ENCODE data around the gene RNU5B-1. TPM values are rescaled to one million over a fixed set of nuclear protein-coding genes. Genes with fewer than 3 reads are reported as not detected.

Gene RNU5B-1
- total RNA-seq, 1 experiment from 2014 or later, result not detected

DNA sequence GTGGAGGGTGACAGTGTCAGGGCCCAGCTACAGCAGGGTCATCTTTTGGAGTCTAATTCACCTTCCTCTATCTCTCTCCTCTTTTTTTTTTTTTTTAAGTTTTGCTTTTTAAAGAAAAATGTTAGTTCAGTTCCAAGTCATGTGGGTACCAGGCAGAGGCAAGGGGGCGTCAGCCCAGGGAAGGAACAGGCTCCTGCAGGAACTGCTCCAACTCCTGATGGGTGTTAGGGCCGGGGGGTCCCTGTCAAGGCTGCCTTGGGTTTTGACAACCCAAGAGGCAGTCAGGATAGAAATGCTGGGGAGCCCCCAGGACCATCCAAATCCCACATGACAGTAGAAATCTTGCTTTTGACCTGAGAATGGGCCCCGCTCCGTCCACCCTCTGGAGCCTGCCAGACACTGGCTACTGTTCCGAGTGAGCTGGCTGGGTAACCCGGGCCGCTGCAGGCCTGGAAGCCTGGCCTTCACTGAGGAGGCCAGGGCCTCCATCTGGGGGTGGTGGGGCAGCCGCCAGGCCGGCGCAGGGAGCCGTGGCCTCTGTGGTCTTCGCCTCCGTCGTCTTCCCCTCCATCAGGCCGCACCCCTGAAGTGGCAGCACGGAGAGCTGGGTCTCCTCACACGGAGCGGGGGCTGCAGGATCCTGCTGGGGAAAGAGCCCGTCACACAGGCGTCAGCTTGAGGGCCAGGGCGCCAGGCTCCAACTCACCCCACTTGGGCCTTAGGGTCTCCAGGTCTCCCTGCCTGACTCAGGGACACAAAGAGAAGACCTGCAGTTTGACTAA, 24.2 kb downstream of the RNU5B-1 start:
- no peak for DNase-seq (ENCODE audit: low read depth)

GRCh38 chr15:65329288-65329983, 25.0 kb downstream of the RNU5B-1 start:
- DNase-seq (ENCODE audit: low read depth), result no peak

DNA sequence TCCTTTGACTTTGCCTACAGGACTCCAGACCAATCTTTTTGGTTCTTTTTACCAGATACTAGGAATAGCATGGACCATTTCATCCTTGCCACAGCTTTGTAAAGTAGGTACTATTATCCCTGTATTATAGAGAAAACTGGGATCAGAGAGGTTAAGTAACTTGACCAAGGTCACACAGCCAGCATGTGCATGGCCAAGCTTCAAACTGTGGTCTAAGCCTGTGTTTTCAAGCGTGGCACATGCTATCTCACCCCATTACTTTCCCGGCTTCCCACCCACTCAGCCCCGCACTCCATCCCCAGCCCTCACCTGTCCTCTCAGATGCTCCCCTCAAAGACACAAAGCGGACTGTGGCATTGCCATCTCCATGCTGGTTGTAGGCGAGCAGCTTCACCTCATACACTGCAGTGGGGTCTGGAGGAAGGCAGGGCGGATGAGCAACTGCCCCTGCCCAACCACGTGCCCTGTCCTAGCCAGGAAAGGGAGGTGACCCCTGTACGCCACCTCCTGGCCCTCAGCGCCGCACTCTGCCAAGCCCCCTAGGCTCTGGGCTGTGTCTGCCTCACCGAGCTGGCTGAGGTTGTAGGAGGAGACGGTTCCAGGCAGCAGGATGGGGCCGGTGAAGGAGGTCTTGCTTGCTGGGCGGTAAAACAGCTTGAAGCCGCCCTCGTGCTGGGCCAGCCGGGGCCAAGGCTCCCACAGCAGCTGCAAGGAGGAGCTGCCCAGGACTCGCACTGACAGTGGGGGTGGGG, 25.7 kb downstream of the RNU5B-1 start:
- DNase-seq (ENCODE audit: low read depth), result no peak

- no peak for DNase-seq (ENCODE audit: low read depth)
These were observed 26.6 kb downstream of the RNU5B-1 start for GRCh38 chr15:65330934-65331645.

GRCh38 chr15:65331811-65332210, 27.3 kb downstream of the RNU5B-1 start:
- DNase-seq (ENCODE audit: low read depth), result no peak

- DNase-seq (ENCODE audit: low read depth), result no peak
These were observed 28.1 kb downstream of the RNU5B-1 start for GRCh38 chr15:65332391-65333147.

DNA sequence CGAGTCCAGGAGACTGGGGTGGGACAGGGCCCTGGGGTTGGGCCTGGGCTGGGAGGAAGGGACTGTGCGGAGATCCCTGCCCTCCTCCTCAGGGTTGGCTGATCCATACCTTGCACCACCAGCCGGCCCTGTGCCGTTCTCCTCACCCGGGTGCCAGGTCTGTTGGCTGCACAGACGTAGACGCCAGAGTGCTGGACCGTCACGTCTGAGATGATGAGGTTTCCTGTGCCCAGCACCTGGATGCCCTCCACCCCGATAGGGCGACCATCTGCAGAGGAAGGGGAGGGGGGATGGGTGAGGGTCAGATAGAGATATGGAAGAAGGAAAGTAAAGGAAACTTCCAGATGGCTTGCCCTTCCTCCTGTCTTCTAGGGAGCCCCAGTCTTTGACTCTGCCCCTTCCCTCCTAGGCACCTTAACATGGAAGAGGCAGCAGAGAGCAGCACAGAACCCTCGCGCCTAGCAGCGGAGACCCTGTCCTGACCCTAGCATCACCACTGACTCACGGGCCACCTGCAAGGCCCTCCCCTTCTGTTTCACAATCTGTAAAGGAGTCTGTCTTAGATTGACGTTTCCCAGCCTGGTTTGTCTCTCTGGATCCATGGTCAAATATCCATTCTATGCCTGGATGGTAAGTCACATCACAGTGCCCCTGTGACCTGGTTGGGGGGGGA, 28.8 kb downstream of the RNU5B-1 start:
- DNase-seq (ENCODE audit: low read depth), result no peak

GRCh38 chr15:65333856-65334255, 29.4 kb downstream of the RNU5B-1 start:
- no peak for DNase-seq (ENCODE audit: low read depth)

DNA sequence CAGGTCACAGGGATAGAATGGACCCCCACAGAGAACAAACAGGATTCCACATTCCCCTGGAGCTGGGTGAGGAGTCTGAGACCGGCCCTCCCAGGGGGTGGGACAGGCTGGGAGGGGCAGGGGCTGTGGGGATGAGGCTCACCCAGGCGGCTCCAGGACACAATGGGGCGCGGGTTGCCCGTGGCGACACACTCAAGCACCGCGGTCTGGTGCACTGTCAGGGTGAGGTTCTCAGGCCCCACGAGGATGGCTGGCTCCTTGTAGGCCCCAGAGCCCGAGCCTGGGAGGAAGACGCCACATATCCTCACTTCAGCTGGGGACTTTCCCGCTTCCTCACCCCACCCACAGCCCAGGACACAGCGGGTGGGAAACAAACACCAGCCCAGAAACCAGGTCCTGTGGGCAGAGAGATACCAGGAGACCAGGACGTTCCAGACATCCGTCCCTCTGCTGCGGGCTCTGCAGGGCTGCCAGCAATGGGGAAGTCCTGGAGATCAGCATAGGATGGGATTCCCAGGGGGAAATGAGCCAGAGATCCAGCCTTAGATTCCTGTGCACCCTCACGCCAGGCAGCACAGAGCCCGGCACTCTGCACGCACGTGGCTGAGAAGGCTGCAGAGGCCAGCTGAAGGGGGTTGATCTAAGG, 30.2 kb downstream of the RNU5B-1 start:
- peak; percentile 48 for DNase-seq (ENCODE audit: low read depth)

- no peak for DNase-seq (ENCODE audit: low read depth)
These were observed 31.0 kb downstream of the RNU5B-1 start for GRCh38 chr15:65335278-65336055.

GRCh38 chr15:65336493-65337435, 32.3 kb downstream of the RNU5B-1 start:
- DNase-seq (ENCODE audit: low read depth), result no peak

DNA sequence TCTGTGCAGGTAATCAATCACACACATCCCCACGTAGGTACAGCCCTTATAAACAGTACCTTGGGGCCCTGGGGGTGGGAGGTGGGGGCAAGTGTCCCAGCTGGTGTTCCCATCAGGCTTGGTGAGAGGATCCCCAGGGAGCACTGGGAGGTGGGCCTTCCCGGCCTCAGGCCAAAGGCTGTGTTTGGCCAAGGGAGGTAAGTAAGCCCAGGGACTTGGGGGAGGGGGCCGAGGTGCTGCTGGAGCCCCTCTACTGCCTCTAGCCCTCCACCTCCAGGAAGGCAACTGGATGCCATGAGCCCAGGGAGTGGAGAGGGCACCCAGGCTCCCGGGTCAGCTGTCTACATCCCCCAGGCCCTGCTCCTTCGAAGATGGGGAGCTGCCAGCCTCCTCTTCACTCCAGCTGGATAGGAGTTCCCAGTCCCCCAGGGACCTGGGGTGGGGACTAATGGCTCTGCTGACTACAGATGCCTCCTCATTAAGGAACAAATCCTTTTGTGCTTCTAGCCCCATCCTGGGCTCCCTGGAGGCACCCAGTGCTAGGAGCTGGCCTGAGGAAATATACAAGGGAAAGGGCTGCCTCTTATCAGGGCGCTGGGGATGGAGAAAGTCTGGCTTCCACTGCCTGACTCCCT, 33.1 kb downstream of the RNU5B-1 start:
- no peak for DNase-seq (ENCODE audit: low read depth)

- DNase-seq (ENCODE audit: low read depth), result no peak
These were observed 33.9 kb downstream of the RNU5B-1 start for GRCh38 chr15:65338366-65338765.

GRCh38 chr15:65338823-65339222, 34.3 kb downstream of the RNU5B-1 start:
- no peak for DNase-seq (ENCODE audit: low read depth)

DNA sequence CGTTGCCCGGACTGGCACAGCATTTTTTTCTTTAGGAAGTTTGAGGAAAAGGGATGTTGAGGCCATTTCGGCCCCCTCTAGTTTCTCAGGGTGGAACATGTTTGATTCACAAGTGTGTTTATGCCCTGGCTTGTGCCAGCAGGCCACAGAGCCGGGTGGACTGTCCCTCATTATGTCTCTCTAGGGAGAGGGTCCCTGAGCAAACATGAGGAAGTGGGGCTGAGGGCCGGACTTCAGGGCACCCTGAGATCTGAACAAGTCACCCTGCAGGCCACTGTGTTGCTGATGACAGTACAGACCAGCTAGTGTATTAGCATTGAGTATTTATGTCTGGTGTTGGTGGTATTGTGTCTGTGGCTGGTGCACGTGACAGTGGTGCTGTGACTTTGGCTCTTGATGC, 34.9 kb downstream of the RNU5B-1 start:
- DNase-seq (ENCODE audit: low read depth), result no peak

DNA sequence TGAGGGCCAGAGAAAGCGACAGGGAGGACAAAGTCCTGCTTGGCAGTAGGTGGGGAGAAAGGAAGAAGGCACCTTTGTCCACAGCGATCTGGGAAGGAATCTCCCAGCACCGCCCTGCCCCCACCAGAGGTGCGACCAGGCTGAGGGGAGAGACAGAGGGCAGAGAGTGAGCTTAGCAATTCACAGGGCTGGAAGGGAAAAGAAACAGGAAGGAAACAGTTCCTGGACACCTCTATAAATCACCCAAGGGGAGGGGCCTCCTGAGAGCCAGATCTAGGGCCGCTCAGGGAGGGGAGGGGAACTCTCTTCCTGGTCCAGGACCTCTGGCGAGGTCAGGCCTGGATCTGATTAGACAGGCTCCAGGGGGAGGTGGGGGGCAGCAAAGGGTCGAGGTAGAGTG, 35.4 kb downstream of the RNU5B-1 start:
- no peak for DNase-seq (ENCODE audit: low read depth)

GRCh38 chr15:65342493-65342892, 38.0 kb downstream of the RNU5B-1 start:
- no peak for DNase-seq (ENCODE audit: low read depth)

All from Daoy (cell line).